Fibroblast of the aortic adventitia (primary cell): ENCODE data around the gene AFF4. TPM values are rescaled to one million over a fixed set of nuclear protein-coding genes. Genes with fewer than 3 reads are reported as not detected.

Experiments
- DNase-seq: peaks from one replicate; pipeline ENCODE4 v3.0.0-alpha.2; 2010; ENCODE audit warnings: low read depth
- H3K4me3 ChIP-seq: 2 replicates; pipeline ENCODE4 v1.5.1; 2011; ENCODE audit warnings: low read depth, mild to moderate bottlenecking, control low read depth, low read length, moderate library complexity
- total RNA-seq: library from RNA; depleted of rRNA; stranded (reverse); fragments of >200 nt; gene quantifications from 2 replicates; pipeline ENCODE4 v1.2.3, GENCODE V29; 2012; ENCODE audit warnings: low replicate concordance
- TF ChIP-seq, protein P1 (sequence below): IDR thresholded peaks from 2 replicates; pipeline ENCODE4 v1.5.1; 2011; ENCODE audit warnings: mild to moderate bottlenecking, low read length, control low read depth, inconsistent platforms; ENCODE audit not compliant: insufficient read depth

Gene AFF4
- total RNA-seq, 1 donor = 87.7 TPM

DNA sequence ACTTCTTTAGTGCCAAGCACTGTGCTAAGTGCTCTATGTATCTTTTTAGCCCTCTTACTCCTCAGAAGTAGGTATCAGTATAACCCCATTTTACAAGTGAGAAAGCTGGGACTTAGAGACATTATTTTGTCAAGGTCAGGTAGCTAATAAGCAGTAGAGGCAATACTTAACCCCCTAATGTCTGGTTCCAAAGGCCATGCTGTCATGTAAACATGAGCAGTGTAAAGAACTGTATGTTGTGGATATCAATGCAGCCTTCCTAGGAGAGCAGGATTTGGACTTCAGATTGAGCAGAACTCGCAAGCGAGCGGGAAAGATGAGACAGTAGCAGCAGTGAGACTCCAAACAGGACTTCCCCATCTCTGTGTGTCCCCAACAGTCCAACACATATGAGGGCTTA, 129.4 kb downstream of the AFF4 start:
- no peak overlapping the region for H3K4me3 ChIP-seq
- no peak for DNase-seq
- TF ChIP-seq, protein P1, sequence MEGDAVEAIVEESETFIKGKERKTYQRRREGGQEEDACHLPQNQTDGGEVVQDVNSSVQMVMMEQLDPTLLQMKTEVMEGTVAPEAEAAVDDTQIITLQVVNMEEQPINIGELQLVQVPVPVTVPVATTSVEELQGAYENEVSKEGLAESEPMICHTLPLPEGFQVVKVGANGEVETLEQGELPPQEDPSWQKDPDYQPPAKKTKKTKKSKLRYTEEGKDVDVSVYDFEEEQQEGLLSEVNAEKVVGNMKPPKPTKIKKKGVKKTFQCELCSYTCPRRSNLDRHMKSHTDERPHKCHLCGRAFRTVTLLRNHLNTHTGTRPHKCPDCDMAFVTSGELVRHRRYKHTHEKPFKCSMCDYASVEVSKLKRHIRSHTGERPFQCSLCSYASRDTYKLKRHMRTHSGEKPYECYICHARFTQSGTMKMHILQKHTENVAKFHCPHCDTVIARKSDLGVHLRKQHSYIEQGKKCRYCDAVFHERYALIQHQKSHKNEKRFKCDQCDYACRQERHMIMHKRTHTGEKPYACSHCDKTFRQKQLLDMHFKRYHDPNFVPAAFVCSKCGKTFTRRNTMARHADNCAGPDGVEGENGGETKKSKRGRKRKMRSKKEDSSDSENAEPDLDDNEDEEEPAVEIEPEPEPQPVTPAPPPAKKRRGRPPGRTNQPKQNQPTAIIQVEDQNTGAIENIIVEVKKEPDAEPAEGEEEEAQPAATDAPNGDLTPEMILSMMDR = no peak

DNA sequence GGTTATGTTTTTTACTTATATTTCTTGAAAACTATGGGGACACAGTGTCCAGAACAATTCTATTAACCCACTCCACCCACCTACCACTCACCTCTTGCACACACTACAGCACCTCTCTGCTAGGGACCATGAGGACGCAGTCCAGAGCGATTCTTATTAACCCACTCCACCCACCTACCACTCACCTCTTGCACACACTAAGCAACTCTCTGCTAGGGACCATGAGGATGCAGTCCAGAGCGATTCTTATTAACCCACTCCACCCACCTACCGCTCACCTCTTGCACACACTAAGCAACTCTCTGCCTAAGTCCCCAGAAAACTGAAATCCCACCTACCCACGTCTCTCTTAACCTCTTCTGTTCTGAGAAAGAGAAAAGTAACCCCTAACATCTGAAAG, 130.8 kb downstream of the AFF4 start:
- TF ChIP-seq, protein P1 = no peak
- no peak for DNase-seq
- no peak overlapping the region for H3K4me3 ChIP-seq

DNA sequence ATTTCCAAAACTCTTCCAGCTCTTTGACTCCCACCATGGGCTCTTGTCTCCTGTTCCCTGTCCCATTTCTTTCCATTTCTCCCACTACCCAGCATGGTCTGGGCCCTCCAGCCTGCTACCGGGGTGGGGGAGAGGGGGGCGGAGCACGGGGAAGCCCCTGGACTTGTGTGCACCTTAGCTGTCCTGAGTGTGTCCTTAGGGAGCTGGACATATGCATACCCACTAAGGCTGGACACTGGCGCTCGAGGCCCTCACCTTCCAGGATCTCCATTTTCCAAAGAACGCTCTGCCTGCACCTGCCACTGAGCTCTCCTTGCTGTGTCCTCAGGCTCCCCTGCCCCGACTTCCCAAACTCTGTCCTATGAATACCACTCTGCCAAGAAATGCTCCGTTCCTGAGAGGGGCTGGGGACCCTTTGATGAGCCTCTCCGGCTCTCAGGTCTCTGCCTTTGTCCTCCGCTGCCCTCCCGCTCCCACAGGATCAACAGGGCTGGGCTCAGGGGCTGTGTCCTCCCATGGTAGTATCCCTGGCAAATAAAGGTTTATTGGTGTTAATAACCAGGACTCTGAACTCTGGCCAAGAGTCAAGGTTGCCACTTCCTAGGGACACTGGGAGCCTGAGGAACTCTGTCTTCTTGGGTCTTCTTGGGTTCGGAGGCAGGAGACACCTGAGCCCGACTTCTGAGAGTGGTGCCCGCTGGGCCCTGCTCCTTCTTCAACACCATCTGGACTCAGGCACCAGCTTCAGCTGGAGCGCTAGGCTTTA, 132.2 kb downstream of the AFF4 start:
- TF ChIP-seq, protein P1 = no peak
- H3K4me3 ChIP-seq = peak overlapping the region; percentile 73
- DNase-seq = no peak

DNA sequence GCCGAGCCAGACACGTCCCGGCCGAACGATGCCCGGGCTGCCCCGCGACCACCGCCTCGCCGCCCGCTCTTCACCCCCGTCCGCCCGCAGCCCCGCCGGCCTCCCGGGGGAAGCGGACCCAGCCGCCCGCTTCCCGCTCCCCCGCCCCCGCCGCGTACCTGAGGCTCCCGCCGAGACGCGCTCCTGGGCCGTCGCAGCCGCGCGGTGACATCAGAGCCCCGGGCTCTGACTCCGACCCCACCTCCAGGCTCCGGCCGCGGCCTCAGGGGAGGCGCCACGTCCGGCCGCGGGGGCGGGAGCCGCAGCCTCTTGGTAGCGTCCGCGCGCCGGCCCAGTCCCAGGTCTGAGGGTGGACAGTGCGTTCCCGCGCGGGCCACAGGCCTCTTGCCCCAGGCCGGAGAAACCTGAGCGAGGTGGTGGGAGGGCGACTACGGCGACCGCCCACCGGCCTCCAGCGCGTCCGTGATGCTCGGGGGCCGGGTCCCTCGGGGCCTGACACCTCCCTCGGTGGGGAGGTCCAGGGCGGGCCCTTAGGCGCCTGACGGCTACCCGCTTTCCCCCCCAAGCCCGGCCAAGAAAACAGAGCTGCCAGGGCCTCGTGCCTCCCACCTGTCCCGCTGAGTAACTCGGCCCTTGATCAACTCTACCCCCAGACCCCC, 132.9 kb downstream of the AFF4 start, which contains the start of gene SHROOM1:
Gene SHROOM1 (minus strand): TSS at position 212 of the 659 bp plus-strand sequence. CDS start 4,507 bp downstream, outside the sequence.
- H3K4me3 ChIP-seq = peak within 1 kb of the TSS; percentile 73
- DNase-seq = peak; percentile 25
- TF ChIP-seq, protein P1 = no peak

DNA sequence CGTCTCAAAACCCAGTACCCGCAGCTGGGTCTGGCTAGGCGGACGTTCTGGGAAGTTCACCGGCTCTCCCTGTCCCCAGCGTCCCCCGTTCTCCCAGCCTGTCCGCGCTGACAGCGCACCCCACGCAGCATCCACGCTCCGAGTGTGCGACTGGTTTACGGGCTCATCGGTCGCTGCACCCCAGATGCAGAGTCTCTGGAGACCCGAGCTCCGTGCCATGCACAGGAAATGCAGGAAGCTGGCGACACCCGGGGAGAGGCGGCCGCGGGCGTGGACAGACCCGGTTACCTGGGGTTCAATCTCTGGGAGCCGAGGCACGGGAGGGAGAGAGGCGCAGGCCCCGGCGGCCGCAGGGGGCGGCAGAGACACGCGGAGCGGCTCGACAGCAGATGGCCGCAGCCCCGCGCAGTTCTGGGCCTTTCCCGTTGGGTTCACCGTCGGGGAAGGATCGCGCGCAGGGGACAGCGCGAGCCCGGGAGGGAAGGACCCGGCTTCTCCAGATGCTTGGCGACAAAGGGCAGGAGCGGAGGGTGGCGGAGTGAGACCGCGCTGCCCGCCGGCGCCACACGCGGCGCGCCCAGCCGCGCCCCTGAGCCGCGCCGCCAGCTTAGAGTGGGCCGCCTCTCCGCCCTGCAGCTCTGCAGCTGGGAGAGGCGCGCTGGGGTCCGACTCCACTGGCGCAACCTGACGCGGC, 133.5 kb downstream of the AFF4 start:
- TF ChIP-seq, protein P1 = peak; percentile 93
- peak; percentile 59 for DNase-seq
- H3K4me3 ChIP-seq = peak overlapping the region; percentile 73

DNA sequence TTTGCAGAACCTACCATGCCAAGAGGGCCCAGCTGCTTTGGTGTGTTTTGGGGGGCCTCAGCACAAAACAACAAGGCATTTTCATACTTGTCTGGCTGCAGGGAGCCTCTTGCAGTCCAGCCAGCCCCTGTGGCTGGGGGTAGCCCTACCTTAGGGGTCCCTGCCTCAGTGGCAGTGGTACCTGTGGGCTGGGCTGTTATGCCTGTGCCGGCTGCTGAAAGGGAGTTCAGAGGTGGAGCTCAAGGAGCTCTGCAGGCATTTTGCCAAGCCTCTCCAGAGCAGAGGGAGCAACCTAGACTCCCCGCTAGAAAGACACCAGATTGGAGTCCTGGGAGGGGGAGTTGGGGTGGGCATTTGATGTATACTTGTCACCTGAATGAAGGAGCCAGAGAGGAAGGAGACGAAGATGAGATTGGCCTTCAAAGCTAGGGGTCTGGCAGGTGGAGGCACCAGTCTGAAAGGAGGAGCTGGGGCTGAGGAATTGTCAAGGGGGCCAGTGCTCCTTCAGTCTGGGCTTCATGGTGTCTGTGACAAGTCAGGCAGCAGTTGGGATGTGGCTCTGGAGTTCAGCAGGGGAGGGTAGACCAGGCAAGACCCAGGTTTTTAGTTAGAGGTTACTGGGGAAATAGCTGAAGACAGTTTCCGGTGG, 134.5 kb downstream of the AFF4 start:
- peak overlapping the region; percentile 1 for H3K4me3 ChIP-seq
- TF ChIP-seq, protein P1 = no peak
- no peak for DNase-seq
